Prostate gland (tissue), 2 donors: ENCODE results near the gene SDHD. TPM values are rescaled to one million over a fixed set of nuclear protein-coding genes. Genes with fewer than 3 reads are reported as not detected.
A peak's percentile ranks its signal among the peaks of the same experiment; 100 is the strongest.

Experiments used
- DNase-seq: peaks from one replicate; pipeline ENCODE4 v3.0.0-alpha.2; 2019; ENCODE audit warnings: low spot score
- H3K27ac ChIP-seq, 2 donors: fragments of 200-600 bp; sonication (generic); 2 replicates each; pipeline ENCODE4 v1.5.1; 2017 to 2019
- H3K27me3 ChIP-seq: fragments of 200-600 bp; sonication (generic); replicated peaks from 2 replicates; pipeline ENCODE4 v1.5.1; 2019; ENCODE audit not compliant: insufficient read depth
- H3K36me3 ChIP-seq, 2 donors: fragments of 200-600 bp; sonication (generic); 1 replicate in 1 of 2; 2 replicates in 1 of 2; pipeline versions ENCODE4 v1.5.1 to v1.8.1; 2017 to 2019
- H3K4me1 ChIP-seq: fragments of 200-600 bp; sonication (generic); replicated peaks from 2 replicates; pipeline ENCODE4 v1.5.1; 2019
- H3K4me3 ChIP-seq, 2 donors: fragments of 200-600 bp; sonication (generic); 2 replicates each; pipeline ENCODE4 v1.5.1; 2017 to 2019
- H3K9me3 ChIP-seq: fragments of 200-600 bp; sonication (generic); 2 replicates; pipeline ENCODE4 v1.5.1; 2017
- CTCF ChIP-seq, 4 experiments: fragments of 200-600 bp in 2 of 4; fragments of 450-650 bp in 2 of 4; sonication (generic) in 2 of 4; IDR thresholded peaks; 1 replicate in 3 of 4; 2 replicates in 1 of 4; pipeline ENCODE4 v1.5.1; 2016 to 2019; ENCODE audit warnings: antibody characterized with exemption in 4 of 4, mild to moderate bottlenecking in 2 of 4, moderate library complexity in 2 of 4
- POLR2A ChIP-seq: fragments of 450-650 bp; IDR thresholded peaks from one replicate; pipeline ENCODE4 v1.6.1; 2016; ENCODE audit warnings: antibody characterized with exemption, mild to moderate bottlenecking
- POLR2AphosphoS5 ChIP-seq: sonication (generic); formaldehyde crosslinking; IDR thresholded peaks from one replicate; pipeline ENCODE4 v1.6.1; 2017; ENCODE audit warnings: antibody characterized with exemption
- WGBS: methylation state at CpG from one replicate; pipeline ENCODE4 v1.1.5; 2018; 5-methylcytosine and 5-hydroxymethylcytosine counted together
- intact Hi-C: fragments of 100-400 bp; cut with DNase I; formaldehyde crosslinking; loops from one replicate; pipeline ENCODE4 v1.14.2; 2022
- total RNA-seq, 2 donors: library from RNA; depleted of rRNA; stranded (reverse); fragments of >200 nt; gene quantifications; one replicate each; pipeline ENCODE4 v1.1.0, GENCODE V29; 2016

Gene SDHD
- total RNA-seq, 2 donors from 2014 or later, result 91.6 to 107 TPM

GRCh38 chr11:112057170-112057569 is 29.5 kb upstream of the SDHD start:
- intact Hi-C loops, result no loop called here
- no peaks in the 10 kb centered on the region for H3K27me3 ChIP-seq
- DNase-seq, result no peak
- no peak overlapping the region for H3K4me3 ChIP-seq
- TF ChIP-seq POLR2AphosphoS5, result no peak
- TF ChIP-seq CTCF (IDR thresholded peaks at IDR 0.05), result no peak
- TF ChIP-seq POLR2A, result no peak
- no peak overlapping the region for H3K27ac ChIP-seq
- WGBS, result 89% methylated on average over 4 of the region's 4 CpGs
- no peaks in the 10 kb centered on the region for H3K4me1 ChIP-seq
- H3K9me3 ChIP-seq, result no peaks in the 10 kb centered on the region
- H3K36me3 ChIP-seq, result peaks cover 0 to 6% of the 10 kb centered on the region in 2 donors

- H3K36me3 ChIP-seq, result no peaks in the 10 kb centered on the region
Observed at GRCh38 chr11:112058103-112058502, 28.6 kb upstream of the SDHD start.

GRCh38 chr11:112062923-112063322 is 23.8 kb upstream of the SDHD start:
- DNase-seq, result no peak
- intact Hi-C loops, result no loop called here
- 81% methylated on average over 1 of the region's 1 CpG for WGBS
- H3K4me3 ChIP-seq, result no peak overlapping the region
- TF ChIP-seq CTCF (IDR thresholded peaks at IDR 0.05) (no peak), POLR2A (no peak), POLR2AphosphoS5 (no peak)
- H3K4me1 ChIP-seq, result no peaks in the 10 kb centered on the region
- H3K9me3 ChIP-seq, result no peaks in the 10 kb centered on the region
- no peaks in the 10 kb centered on the region for H3K27me3 ChIP-seq
- H3K36me3 ChIP-seq, result no peaks in the 10 kb centered on the region
- no peak overlapping the region for H3K27ac ChIP-seq

More at GRCh38 chr11:112058103-112058502, 28.6 kb upstream of the SDHD start:
- Histone ChIP-seq H3K4me3 (no peak overlapping the region), H3K9me3 (no peaks in the 10 kb centered on the region), H3K27me3 (no peaks in the 10 kb centered on the region), H3K4me1 (no peaks in the 10 kb centered on the region), H3K27ac (no peak overlapping the region)
- DNase-seq, result no peak
- TF ChIP-seq POLR2A, result no peak
- TF ChIP-seq CTCF (IDR thresholded peaks at IDR 0.05), result no peak
- no peak for TF ChIP-seq POLR2AphosphoS5
- intact Hi-C loops, result no loop called here
- 16% methylated on average over 1 of the region's 1 CpG for WGBS

- Histone ChIP-seq H3K27me3 (no peaks in the 10 kb centered on the region), H3K27ac (peak within 1 kb of the TSS; percentile 86 to 87), H3K9me3 (no peaks in the 10 kb centered on the region), H3K4me1 (no peaks in the 10 kb centered on the region), H3K4me3 (peak within 1 kb of the TSS; percentile 71 to 75), H3K36me3 (peaks cover 0 to 3% of the 10 kb centered on the region in 2 donors)
- DNase-seq, result peak; percentile 60
- intact Hi-C loops, result no loop called here
- TF ChIP-seq POLR2A (peak; percentile 14), POLR2AphosphoS5 (peak; percentile 84), CTCF (IDR thresholded peaks at IDR 0.05) (peak in 2 of 4 experiments; percentile 33 to 41)
- WGBS, result under 1% methylated on average over 43 of the region's 43 CpGs
Observed at GRCh38 chr11:112073941-112074811, 12.5 kb upstream of the SDHD start, which contains the start of the genes NKAPD1 and PIH1D2. Gene NKAPD1 (plus strand): TSS chr11:112074299. CDS start chr11:112075575, 1,276 bp downstream. Gene PIH1D2 (minus strand): TSS chr11:112074017. CDS start chr11:112073174, 843 bp downstream.
